Thyroid gland (tissue), 4 donors: ENCODE results near the gene CISD3. TPM values are rescaled to one million over a fixed set of nuclear protein-coding genes. Genes with fewer than 3 reads are reported as not detected.

Source experiments
- DNase-seq, 2 donors: peaks; one replicate each; pipeline ENCODE4 v3.0.0-alpha.2; 2019
- H3K27ac ChIP-seq, 3 donors: fragments of 200-600 bp; sonication (generic); 1 replicate in 2 of 3; 2 replicates in 1 of 3; pipeline ENCODE4 v1.5.1; 2016 to 2019; ENCODE audit warnings: mild to moderate bottlenecking in 1 of 3, moderate library complexity in 1 of 3
- H3K27me3 ChIP-seq: fragments of 200-600 bp; sonication (generic); one replicate; pipeline ENCODE4 v1.5.1; 2019
- H3K36me3 ChIP-seq, 2 donors: fragments of 200-600 bp; sonication (generic); one replicate each; pipeline ENCODE4 v1.5.1; 2016 to 2019
- H3K4me1 ChIP-seq, 2 donors: fragments of 200-600 bp; sonication (generic); one replicate each; pipeline ENCODE4 v1.5.1; 2017 to 2019
- H3K4me3 ChIP-seq, 3 donors: fragments of 200-600 bp; sonication (generic); replicated peaks in 1 of 3; 1 replicate in 2 of 3; 2 replicates in 1 of 3; pipeline ENCODE4 v1.5.1; 2016; ENCODE audit warnings: mild to moderate bottlenecking in 1 of 3
- H3K9me3 ChIP-seq: fragments of 200-600 bp; sonication (generic); one replicate; pipeline ENCODE4 v1.5.1; 2017
- CTCF ChIP-seq, 6 experiments: fragments of 200-600 bp in 3 of 6; fragments of 450-650 bp in 3 of 6; sonication (generic) in 3 of 6; IDR thresholded peaks; one replicate each; pipeline ENCODE4 v1.5.1; 2016 to 2019; ENCODE audit warnings: antibody characterized with exemption in 6 of 6, mild to moderate bottlenecking in 2 of 6, inconsistent platforms in 1 of 6, moderate library complexity in 1 of 6
- POLR2A ChIP-seq, 2 donors: fragments of 450-650 bp; IDR thresholded peaks; one replicate each; pipeline ENCODE4 v1.6.1; 2017; ENCODE audit warnings: antibody characterized with exemption in 2 of 2, mild to moderate bottlenecking in 2 of 2, moderate library complexity in 1 of 2
- WGBS, 2 donors: methylation state at CpG; one replicate each; pipeline ENCODE4 v1.1.5; 2017; 5-methylcytosine and 5-hydroxymethylcytosine counted together
- intact Hi-C: fragments of 100-400 bp; cut with DNase I; formaldehyde crosslinking; loops from one replicate; pipeline ENCODE4 v1.15.1; 2023
- total RNA-seq, 4 donors: library from RNA; depleted of rRNA; stranded (reverse); fragments of >200 nt; gene quantifications; one replicate each; pipeline ENCODE4 v1.2.3, GENCODE V29; 2016

CISD3 gene
- total RNA-seq, 4 donors from 2014 or later, result 12.4 to 29.0 (median 18.2) TPM

- Histone ChIP-seq H3K9me3 (no peaks in the 10 kb centered on the region), H3K36me3 (peaks cover 8 to 14% of the 10 kb centered on the region in 2 donors), H3K27ac (no peak overlapping the region), H3K4me3 (no peak overlapping the region), H3K27me3 (no peaks in the 10 kb centered on the region), H3K4me1 (peaks cover 26 to 45% of the 10 kb centered on the region in 2 donors)
- intact Hi-C loops, result loop anchor here (5.0 to 10.0 kb wide), 2 partner anchors 37 to 135 kb away; partner anchors contain the start of gene SRCIN1
- TF ChIP-seq CTCF (IDR thresholded peaks at IDR 0.05) (no peak), POLR2A (IDR thresholded peaks at IDR 0.05) (no peak)
- WGBS, 2 donors, result 90 to 94% methylated on average over 13 to 14 of the region's 14 CpGs
- DNase-seq, result no peak
Measured at GRCh38 chr17:38739305-38739704, 9.2 kb downstream of the CISD3 start.

GRCh38 chr17:38740044-38740443 lies 9.9 kb downstream of the CISD3 start:
- Histone ChIP-seq H3K4me3 (no peak overlapping the region), H3K4me1 (peaks cover 26 to 43% of the 10 kb centered on the region in 2 donors)
- intact Hi-C loops, result no loop called here

GRCh38 chr17:38740806-38741205 lies 10.7 kb downstream of the CISD3 start:
- TF ChIP-seq CTCF (IDR thresholded peaks at IDR 0.05) (no peak), POLR2A (IDR thresholded peaks at IDR 0.05) (no peak)
- intact Hi-C loops, result no loop called here
- peaks cover 8 to 14% of the 10 kb centered on the region in 2 donors for H3K36me3 ChIP-seq
- H3K27ac ChIP-seq, result peak overlapping the region in 1 of 3 donors; percentile 8
- no peak overlapping the region for H3K4me3 ChIP-seq
- peaks cover 23 to 40% of the 10 kb centered on the region in 2 donors for H3K4me1 ChIP-seq
- no peak for DNase-seq
- H3K27me3 ChIP-seq, result no peaks in the 10 kb centered on the region
- 65 to 71% methylated on average over 4 of the region's 4 CpGs for WGBS, 2 donors
- H3K9me3 ChIP-seq, result no peaks in the 10 kb centered on the region

More at GRCh38 chr17:38740044-38740443, 9.9 kb downstream of the CISD3 start:
- WGBS, 2 donors, result 84 to 86% methylated on average over 11 to 19 of the region's 19 CpGs
- H3K9me3 ChIP-seq, result no peaks in the 10 kb centered on the region
- H3K27me3 ChIP-seq, result no peaks in the 10 kb centered on the region
- DNase-seq, result no peak
- TF ChIP-seq POLR2A (IDR thresholded peaks at IDR 0.05) (no peak), CTCF (IDR thresholded peaks at IDR 0.05) (no peak)
- H3K27ac ChIP-seq, result no peak overlapping the region
- H3K36me3 ChIP-seq, result peaks cover 8 to 14% of the 10 kb centered on the region in 2 donors

- Histone ChIP-seq H3K27me3 (no peaks in the 10 kb centered on the region), H3K36me3 (peaks cover 6 to 14% of the 10 kb centered on the region in 2 donors), H3K9me3 (no peaks in the 10 kb centered on the region), H3K4me1 (peaks cover 30 to 47% of the 10 kb centered on the region in 2 donors), H3K4me3 (no peak overlapping the region), H3K27ac (peak overlapping the region; percentile 3 to 57 (median 8))
- TF ChIP-seq CTCF (IDR thresholded peaks at IDR 0.05) (no peak), POLR2A (IDR thresholded peaks at IDR 0.05) (no peak)
- DNase-seq, result no peak
- intact Hi-C loops, result no loop called here
- WGBS, 2 donors, result 72 to 86% methylated on average over 4 to 5 of the region's 5 CpGs
Measured at GRCh38 chr17:38741461-38741860, 11.3 kb downstream of the CISD3 start.

GRCh38 chr17:38741921-38742410 lies 11.8 kb downstream of the CISD3 start:
- peaks cover 6 to 14% of the 10 kb centered on the region in 2 donors for H3K36me3 ChIP-seq
- TF ChIP-seq POLR2A (IDR thresholded peaks at IDR 0.05) (no peak), CTCF (IDR thresholded peaks at IDR 0.05) (no peak)
- no peaks in the 10 kb centered on the region for H3K9me3 ChIP-seq
- peak; percentile 75 to 76 for DNase-seq
- no peaks in the 10 kb centered on the region for H3K27me3 ChIP-seq
- peaks cover 35 to 52% of the 10 kb centered on the region in 2 donors for H3K4me1 ChIP-seq
- peak overlapping the region in 1 of 3 donors; percentile 0 for H3K4me3 ChIP-seq
- WGBS, 2 donors, result 20 to 23% methylated on average over 4 to 7 of the region's 7 CpGs
- H3K27ac ChIP-seq, result peak overlapping the region; percentile 8 to 57 (median 49)
- intact Hi-C loops, result no loop called here
